Natural killer cell (primary cell): ENCODE measurements around the gene LPIN1. TPM values are rescaled to one million over a fixed set of nuclear protein-coding genes. Genes with fewer than 3 reads are reported as not detected.

Experiments used
- ATAC-seq, 3 donors: fragments of 150-1000 bp in 2 of 3; fragments of 200-7000 bp in 1 of 3; cut with Tn5 transposase; 1 replicate in 1 of 3; 2 replicates in 2 of 3; pipeline ENCODE4 v1.10.0; 2021; ENCODE audit warnings: mild to moderate bottlenecking in 2 of 3, moderate library complexity in 2 of 3
- DNase-seq, 2 donors: peaks; one replicate each; pipeline versions ENCODE4 v3.0.0 to v3.0.0-alpha.2; 2013 to 2021; ENCODE audit warnings: mixed read lengths in 1 of 2
- H3K27ac ChIP-seq: one replicate; pipeline ENCODE4 v1.5.1; 2013; ENCODE audit warnings: mild to moderate bottlenecking, low read length
- H3K27me3 ChIP-seq: one replicate; pipeline ENCODE4 v1.6.1; 2013; ENCODE audit warnings: low read length; ENCODE audit not compliant: control insufficient read depth, insufficient read depth
- H3K36me3 ChIP-seq: one replicate; pipeline ENCODE4 v1.6.1; 2013; ENCODE audit warnings: low read length; ENCODE audit not compliant: control insufficient read depth, insufficient read depth
- H3K4me1 ChIP-seq: one replicate; pipeline ENCODE4 v1.6.1; 2013; ENCODE audit warnings: low read length; ENCODE audit not compliant: control insufficient read depth, insufficient read depth
- H3K4me3 ChIP-seq: one replicate; pipeline ENCODE4 v1.5.1; 2013; ENCODE audit warnings: low read length
- H3K9me3 ChIP-seq: one replicate; pipeline ENCODE4 v1.6.1; 2013; ENCODE audit warnings: low read length; ENCODE audit not compliant: control insufficient read depth, insufficient read depth
- H3K27ac Mint-ChIP-seq, 2 donors: one replicate each; pipeline ENCODE4 v1.8.0; 2022; ENCODE audit warnings: mild to moderate bottlenecking in 2 of 2, mixed read lengths in 2 of 2, moderate library complexity in 1 of 2
- H3K27me3 Mint-ChIP-seq, 2 donors: one replicate each; pipeline ENCODE4 v1.8.0; 2022; ENCODE audit warnings: low read depth in 2 of 2, mixed read lengths in 2 of 2
- H3K36me3 Mint-ChIP-seq: one replicate; pipeline ENCODE4 v1.8.0; 2022; ENCODE audit warnings: mixed read lengths
- H3K4me1 Mint-ChIP-seq, 2 donors: one replicate each; pipeline ENCODE4 v1.8.0; 2022; ENCODE audit warnings: mixed read lengths in 2 of 2
- H3K4me3 Mint-ChIP-seq: one replicate; pipeline ENCODE4 v1.8.0; 2022; ENCODE audit warnings: mild to moderate bottlenecking, moderate library complexity, mixed read lengths
- H3K9me3 Mint-ChIP-seq, 2 donors: one replicate each; pipeline ENCODE4 v1.8.0; 2022; ENCODE audit warnings: mixed read lengths in 2 of 2
- WGBS: methylation state at CpG from one replicate; pipeline ENCODE4 v1.1.7; 2013; ENCODE audit warnings: missing lambda C conversion rate; ENCODE audit not compliant: insufficient coverage; 5-methylcytosine and 5-hydroxymethylcytosine counted together
- intact Hi-C: fragments of 100-400 bp; cut with micrococcal nuclease; formaldehyde crosslinking; loops from one replicate; pipeline ENCODE4 v1.14.2; 2022
- total RNA-seq, 4 donors: library from RNA; stranded (reverse); fragments of 120-200 nt in 1 of 4; gene quantifications; one replicate each; pipeline versions ENCODE4 v1.2.3 to v1.2.4, GENCODE V29; 2013 to 2022
- TF ChIP-seq, protein P1 (sequence below): fragments of 200-600 bp; IDR thresholded peaks from one replicate; pipeline ENCODE4 v1.8.0; 2022; ENCODE audit warnings: antibody characterized with exemption

LPIN1 gene
- total RNA-seq, 3 donors from 2014 or later (not counting 1 experiment from before 2014, with no cell fraction given): 95.0 to 122 (median 118) TPM

DNA sequence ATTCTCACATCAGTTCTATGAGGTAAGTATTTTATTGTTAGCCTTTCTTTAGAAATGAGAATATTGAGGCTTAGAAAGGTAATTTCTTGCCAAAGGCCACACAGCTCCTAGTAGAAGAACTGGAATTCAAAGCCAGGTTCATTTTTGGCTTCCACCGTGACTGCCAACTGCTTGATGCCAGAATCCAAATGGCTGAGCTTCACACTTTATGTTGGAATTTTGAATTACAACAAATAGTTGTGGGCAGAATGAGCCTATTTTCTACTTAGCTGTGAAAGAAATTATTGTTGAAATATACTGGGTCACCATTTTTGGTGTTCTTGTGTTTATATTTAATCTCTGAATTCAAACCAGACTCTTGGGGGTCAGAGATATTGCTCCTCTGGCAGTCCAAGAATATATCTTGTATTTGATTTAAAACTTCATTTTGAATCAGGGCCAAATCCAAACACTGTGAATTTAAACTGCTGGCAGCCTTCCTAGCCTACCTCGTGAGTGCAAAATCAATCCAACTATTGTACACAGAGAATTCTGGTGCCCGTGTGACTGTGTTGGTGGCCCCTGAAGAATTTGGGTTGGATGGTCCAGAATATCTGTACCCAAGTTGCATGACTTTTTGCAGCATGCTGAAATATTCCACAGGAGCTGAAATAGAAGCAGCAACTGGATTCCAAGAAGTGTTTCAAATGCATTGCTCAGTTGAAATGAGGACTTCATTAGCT, 35.6 kb upstream of the LPIN1 start:
- TF ChIP-seq, protein P1, sequence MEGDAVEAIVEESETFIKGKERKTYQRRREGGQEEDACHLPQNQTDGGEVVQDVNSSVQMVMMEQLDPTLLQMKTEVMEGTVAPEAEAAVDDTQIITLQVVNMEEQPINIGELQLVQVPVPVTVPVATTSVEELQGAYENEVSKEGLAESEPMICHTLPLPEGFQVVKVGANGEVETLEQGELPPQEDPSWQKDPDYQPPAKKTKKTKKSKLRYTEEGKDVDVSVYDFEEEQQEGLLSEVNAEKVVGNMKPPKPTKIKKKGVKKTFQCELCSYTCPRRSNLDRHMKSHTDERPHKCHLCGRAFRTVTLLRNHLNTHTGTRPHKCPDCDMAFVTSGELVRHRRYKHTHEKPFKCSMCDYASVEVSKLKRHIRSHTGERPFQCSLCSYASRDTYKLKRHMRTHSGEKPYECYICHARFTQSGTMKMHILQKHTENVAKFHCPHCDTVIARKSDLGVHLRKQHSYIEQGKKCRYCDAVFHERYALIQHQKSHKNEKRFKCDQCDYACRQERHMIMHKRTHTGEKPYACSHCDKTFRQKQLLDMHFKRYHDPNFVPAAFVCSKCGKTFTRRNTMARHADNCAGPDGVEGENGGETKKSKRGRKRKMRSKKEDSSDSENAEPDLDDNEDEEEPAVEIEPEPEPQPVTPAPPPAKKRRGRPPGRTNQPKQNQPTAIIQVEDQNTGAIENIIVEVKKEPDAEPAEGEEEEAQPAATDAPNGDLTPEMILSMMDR: no peak
- ATAC-seq (no peak), DNase-seq (no peak)
- H3K27me3 Mint-ChIP-seq: peaks cover 0 to 11% of the 10 kb centered on the region in 2 donors
- H3K4me3 Mint-ChIP-seq: no peak overlapping the region
- Histone ChIP-seq H3K27me3 (no peaks in the 10 kb centered on the region), H3K4me3 (no peak overlapping the region), H3K27ac (no peak overlapping the region), H3K36me3 (no peaks in the 10 kb centered on the region), H3K4me1 (no peaks in the 10 kb centered on the region), H3K9me3 (no peaks in the 10 kb centered on the region)
- H3K36me3 Mint-ChIP-seq: no peaks in the 10 kb centered on the region
- 67% methylated on average over 3 of the region's 3 CpGs for WGBS
- intact Hi-C loops: no loop called here
- no peaks in the 10 kb centered on the region for H3K4me1 Mint-ChIP-seq
- H3K27ac Mint-ChIP-seq: no peak overlapping the region
- H3K9me3 Mint-ChIP-seq: no peaks in the 10 kb centered on the region

DNA sequence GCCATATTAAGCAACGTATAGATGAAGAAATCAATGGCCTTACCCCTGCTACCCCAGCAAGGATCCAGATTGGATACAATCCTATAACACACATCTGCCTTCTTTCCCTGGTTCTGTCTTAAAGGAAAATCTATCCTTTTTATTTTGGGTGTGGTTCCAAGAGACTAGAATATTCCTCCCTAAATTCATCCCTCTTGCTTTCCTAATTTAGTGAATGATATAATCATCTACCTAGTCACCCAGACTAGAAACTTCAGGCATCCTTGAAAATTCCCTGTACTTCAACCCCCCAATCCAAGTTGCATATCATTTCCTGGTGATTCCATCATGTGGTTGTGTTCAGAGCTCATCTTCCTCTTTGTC, 35.1 kb upstream of the LPIN1 start:
- no peak for ATAC-seq
- WGBS: 92% methylated on average over 1 of the region's 1 CpG
- Histone ChIP-seq H3K27me3 (no peaks in the 10 kb centered on the region), H3K9me3 (no peaks in the 10 kb centered on the region), H3K27ac (no peak overlapping the region), H3K4me1 (no peaks in the 10 kb centered on the region), H3K36me3 (no peaks in the 10 kb centered on the region), H3K4me3 (no peak overlapping the region)
- no peaks in the 10 kb centered on the region for H3K36me3 Mint-ChIP-seq
- peaks cover 0 to 11% of the 10 kb centered on the region in 2 donors for H3K27me3 Mint-ChIP-seq
- H3K4me1 Mint-ChIP-seq: no peaks in the 10 kb centered on the region
- intact Hi-C loops: no loop called here
- no peak for DNase-seq
- no peak overlapping the region for H3K4me3 Mint-ChIP-seq
- H3K27ac Mint-ChIP-seq: no peak overlapping the region
- TF ChIP-seq, protein P1: no peak
- no peaks in the 10 kb centered on the region for H3K9me3 Mint-ChIP-seq

DNA sequence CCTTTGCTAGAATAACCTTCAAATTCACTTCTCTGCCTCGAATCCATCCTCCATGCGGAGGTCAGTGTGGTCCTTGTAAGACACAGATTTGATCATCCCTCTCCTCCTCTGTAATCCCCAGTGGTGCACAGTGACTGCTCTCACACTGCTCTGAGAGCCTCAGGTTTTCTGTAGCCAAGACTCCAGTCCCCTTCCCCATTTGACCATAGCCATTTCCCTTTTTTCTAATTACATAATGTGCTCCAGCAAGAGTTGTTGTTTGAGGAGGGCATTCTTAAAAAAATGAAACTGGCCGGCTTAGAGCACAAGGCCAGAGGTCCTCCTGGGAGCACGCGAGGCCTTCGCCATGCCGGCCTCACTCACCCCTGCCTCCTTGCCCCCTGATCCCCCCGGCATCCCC, 34.7 kb upstream of the LPIN1 start:
- Mint-ChIP-seq H3K27ac (no peak overlapping the region), H3K9me3 (no peaks in the 10 kb centered on the region), H3K36me3 (no peaks in the 10 kb centered on the region), H3K27me3 (peaks cover 0 to 11% of the 10 kb centered on the region in 2 donors), H3K4me3 (no peak overlapping the region), H3K4me1 (no peaks in the 10 kb centered on the region)
- TF ChIP-seq, protein P1: no peak
- Histone ChIP-seq H3K27me3 (no peaks in the 10 kb centered on the region), H3K4me1 (no peaks in the 10 kb centered on the region), H3K9me3 (no peaks in the 10 kb centered on the region), H3K4me3 (no peak overlapping the region), H3K36me3 (no peaks in the 10 kb centered on the region), H3K27ac (no peak overlapping the region)
- ATAC-seq: no peak
- no peak for DNase-seq
- WGBS: 82% methylated on average over 8 of the region's 8 CpGs
- intact Hi-C loops: no loop called here

DNA sequence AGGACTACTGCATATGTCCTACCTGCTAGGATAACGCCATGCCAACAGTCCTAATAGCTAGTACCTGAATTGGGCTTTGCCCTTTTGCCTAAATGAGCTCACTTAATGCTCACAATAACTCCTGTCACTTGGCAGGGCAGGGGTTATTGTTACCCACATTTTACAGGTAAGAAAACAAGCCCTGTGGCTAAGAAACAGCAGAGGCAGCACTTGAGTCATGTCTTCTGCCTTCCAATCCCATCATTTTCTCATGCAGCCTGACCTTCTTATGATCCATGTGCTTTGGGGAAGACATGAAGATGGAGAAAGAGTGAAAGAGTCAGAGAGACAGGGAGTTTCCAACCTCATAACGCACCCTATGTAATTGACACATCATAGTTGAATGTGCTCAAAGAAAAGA, 33.6 kb upstream of the LPIN1 start:
- Histone ChIP-seq H3K9me3 (no peaks in the 10 kb centered on the region), H3K27ac (no peak overlapping the region), H3K36me3 (no peaks in the 10 kb centered on the region), H3K27me3 (no peaks in the 10 kb centered on the region), H3K4me1 (no peaks in the 10 kb centered on the region), H3K4me3 (no peak overlapping the region)
- Mint-ChIP-seq H3K36me3 (no peaks in the 10 kb centered on the region), H3K4me3 (no peak overlapping the region), H3K27ac (no peak overlapping the region), H3K9me3 (no peaks in the 10 kb centered on the region), H3K4me1 (no peaks in the 10 kb centered on the region), H3K27me3 (peaks cover 0 to 5% of the 10 kb centered on the region in 2 donors)
- intact Hi-C loops: no loop called here
- ATAC-seq: no peak
- WGBS: 87% methylated on average over 1 of the region's 2 CpGs
- TF ChIP-seq, protein P1: no peak
- no peak for DNase-seq
